Lower leg skin (tissue), 3 donors: ENCODE results near the gene SLC39A6.

Experiments
- CTCF ChIP-seq, 3 donors: fragments of 450-650 bp; IDR thresholded peaks; one replicate each; pipeline ENCODE4 v1.5.1; 2016; ENCODE audit warnings: antibody characterized with exemption in 3 of 3, mild to moderate bottlenecking in 3 of 3, moderate library complexity in 2 of 3
- POLR2A ChIP-seq, 2 donors: fragments of 450-650 bp; IDR thresholded peaks; one replicate each; pipeline ENCODE4 v1.6.1; 2016 to 2017; ENCODE audit warnings: antibody characterized with exemption in 2 of 2, mild to moderate bottlenecking in 1 of 2, moderate library complexity in 1 of 2

DNA sequence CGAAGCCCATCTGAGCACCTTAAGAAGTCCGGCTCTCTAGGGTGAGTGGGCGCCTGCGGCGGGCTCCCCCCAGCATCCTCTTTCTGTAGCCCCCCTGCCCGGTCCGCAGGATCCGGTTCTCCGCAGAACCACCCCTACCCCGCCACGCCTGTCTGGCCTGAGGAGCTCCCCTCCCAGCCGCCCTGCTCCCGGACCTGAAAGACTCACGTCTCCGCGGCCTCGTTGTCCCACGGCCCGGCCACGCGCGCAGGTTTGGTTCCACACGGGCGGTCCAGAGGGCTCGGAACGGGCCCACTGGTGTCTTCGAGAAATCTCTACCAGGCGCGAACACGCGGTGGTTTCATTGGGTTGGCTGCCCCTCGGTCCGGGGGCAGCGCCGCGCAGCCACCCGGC, 237 bp downstream of the SLC39A6 start:
- TF ChIP-seq CTCF (IDR thresholded peaks at IDR 0.05) (no peak), POLR2A (IDR thresholded peaks at IDR 0.05) (no peak)
